AG04450 (cell line): ENCODE data around the gene AXDND1. TPM values are rescaled to one million over a fixed set of nuclear protein-coding genes. Genes with fewer than 3 reads are reported as not detected.
"Not testable (repeated sequence)": the region's sequence is repeated elsewhere in the genome, so short reads cannot be mapped to it uniquely, and the experiment has no call there.

Experiments used
- CTCF ChIA-PET: fragments of 300-600, 350-600 bp; formaldehyde crosslinking; extraction: SDS; loops from one replicate; lab custom pipeline; 2022; ENCODE audit warnings: antibody characterized with exemption, inconsistent platforms; lab: Charles Lee
- POLR2A ChIA-PET: fragments of 350-600 bp; formaldehyde crosslinking; extraction: SDS; loops from one replicate; lab custom pipeline; 2021; ENCODE audit warnings: antibody characterized with exemption, inconsistent platforms; lab: Yijun Ruan, JAX
- DNase-seq: peaks from one replicate; pipeline ENCODE4 v3.0.0-alpha.2; 2011; ENCODE audit warnings: low read depth, low spot score
- H3K27ac ChIP-seq: one replicate; pipeline ENCODE4 v1.5.1; 2012; ENCODE audit warnings: low read depth, low read length, control low read depth
- H3K27me3 ChIP-seq: one replicate; pipeline ENCODE4 v1.6.0; 2012; ENCODE audit warnings: low read length; ENCODE audit not compliant: control insufficient read depth, insufficient read depth
- H3K4me3 ChIP-seq: 2 replicates; pipeline ENCODE4 v1.5.1; 2011; ENCODE audit warnings: mild to moderate bottlenecking, low read depth, low read length, control low read depth
- H3K9me3 ChIP-seq: 2 replicates; pipeline ENCODE4 v1.5.1; 2012; ENCODE audit warnings: low read length; ENCODE audit not compliant: control insufficient read depth, insufficient read depth
- polyA plus RNA-seq: library from polyadenylated mRNA; depleted of rRNA; stranded (reverse); fragments of >200 nt; gene quantifications from 2 replicates; pipeline ENCODE4 v1.2.3, GENCODE V29; 2011
- TF ChIP-seq, protein P1 (sequence below): IDR thresholded peaks from 2 replicates; pipeline ENCODE4 v1.5.1; 2011; ENCODE audit warnings: low read depth, low read length, control low read depth, inconsistent platforms

AXDND1 gene
- polyA plus RNA-seq, 1 experiment = 0.27 TPM

DNA sequence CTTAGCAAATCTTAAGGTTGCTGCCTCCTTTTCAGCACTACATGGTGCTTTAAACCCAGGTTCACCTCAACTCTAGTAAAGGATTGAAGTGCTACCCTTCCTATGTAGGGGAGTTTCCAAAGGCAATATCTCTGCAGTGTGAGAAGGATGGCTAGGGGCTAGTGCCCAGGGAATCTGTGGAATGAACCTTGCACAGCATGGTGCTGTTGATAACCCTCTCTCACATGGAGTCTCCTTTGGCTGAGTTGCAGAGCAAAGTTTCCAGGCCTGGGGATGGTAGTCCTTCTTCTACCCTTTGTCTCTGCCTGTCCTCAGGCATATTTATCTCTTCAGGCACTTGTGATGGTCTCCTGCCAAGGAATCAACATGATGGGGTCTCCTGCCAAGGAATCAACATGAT, 59.4 kb downstream of the AXDND1 start:
- ChIA-PET CTCF (no interaction called here), POLR2A (no interaction called here)

DNA sequence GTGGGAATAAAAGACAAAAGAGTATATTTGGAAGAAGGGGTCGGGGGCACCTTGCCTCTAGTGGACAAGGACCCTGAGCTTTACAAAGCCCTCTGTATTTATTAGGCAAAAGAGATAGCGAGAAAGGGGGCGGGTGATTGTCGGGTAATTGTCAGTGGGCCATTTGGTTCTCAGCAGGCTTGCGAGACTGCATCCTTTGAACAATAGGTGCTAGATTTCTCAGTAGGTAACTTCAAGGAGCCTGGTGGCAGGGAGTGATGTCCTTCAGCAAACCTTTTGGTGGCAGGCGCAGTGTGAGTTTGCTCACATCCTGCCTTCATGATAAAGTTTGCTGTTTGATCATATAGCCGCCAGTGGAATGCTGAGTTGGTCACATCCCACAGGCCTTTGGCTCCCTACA, 71.4 kb downstream of the AXDND1 start:
- H3K9me3 ChIP-seq = no peaks in the 10 kb centered on the region
- CTCF ChIA-PET = no interaction called here
- no peak overlapping the region for H3K4me3 ChIP-seq

More for the DNA sequence above, 59.4 kb downstream of the AXDND1 start:
- Histone ChIP-seq H3K27me3 (no peaks in the 10 kb centered on the region), H3K4me3 (no peak overlapping the region), H3K27ac (no peak overlapping the region), H3K9me3 (no peaks in the 10 kb centered on the region)
- DNase-seq = no peak
- TF ChIP-seq, protein P1, sequence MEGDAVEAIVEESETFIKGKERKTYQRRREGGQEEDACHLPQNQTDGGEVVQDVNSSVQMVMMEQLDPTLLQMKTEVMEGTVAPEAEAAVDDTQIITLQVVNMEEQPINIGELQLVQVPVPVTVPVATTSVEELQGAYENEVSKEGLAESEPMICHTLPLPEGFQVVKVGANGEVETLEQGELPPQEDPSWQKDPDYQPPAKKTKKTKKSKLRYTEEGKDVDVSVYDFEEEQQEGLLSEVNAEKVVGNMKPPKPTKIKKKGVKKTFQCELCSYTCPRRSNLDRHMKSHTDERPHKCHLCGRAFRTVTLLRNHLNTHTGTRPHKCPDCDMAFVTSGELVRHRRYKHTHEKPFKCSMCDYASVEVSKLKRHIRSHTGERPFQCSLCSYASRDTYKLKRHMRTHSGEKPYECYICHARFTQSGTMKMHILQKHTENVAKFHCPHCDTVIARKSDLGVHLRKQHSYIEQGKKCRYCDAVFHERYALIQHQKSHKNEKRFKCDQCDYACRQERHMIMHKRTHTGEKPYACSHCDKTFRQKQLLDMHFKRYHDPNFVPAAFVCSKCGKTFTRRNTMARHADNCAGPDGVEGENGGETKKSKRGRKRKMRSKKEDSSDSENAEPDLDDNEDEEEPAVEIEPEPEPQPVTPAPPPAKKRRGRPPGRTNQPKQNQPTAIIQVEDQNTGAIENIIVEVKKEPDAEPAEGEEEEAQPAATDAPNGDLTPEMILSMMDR = no peak

DNA sequence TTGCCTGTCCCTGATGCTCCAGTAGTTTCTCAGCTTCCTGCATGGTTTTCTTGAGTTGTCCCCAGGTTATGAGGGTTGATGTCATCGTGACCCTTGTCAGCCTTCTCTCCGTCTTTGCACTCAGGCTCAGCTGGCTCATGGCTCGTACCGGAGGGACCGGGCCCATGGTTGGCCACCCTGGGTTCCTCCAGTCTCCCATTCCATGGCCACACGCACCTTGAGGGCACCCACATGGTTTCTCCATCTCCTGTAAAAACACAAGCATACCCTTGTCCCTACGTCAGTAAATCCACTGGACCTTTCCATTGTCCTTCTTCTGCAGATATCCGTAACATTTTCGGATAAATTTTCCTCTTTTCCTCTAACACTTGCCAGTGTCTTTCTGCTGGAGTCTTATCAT, 73.9 kb downstream of the AXDND1 start:
- H3K27ac ChIP-seq, POLR2A ChIA-PET, H3K9me3 ChIP-seq, H3K27me3 ChIP-seq, H3K4me3 ChIP-seq, DNase-seq, CTCF ChIA-PET: not testable (repeated sequence)

More for the DNA sequence above, 71.4 kb downstream of the AXDND1 start:
- Histone ChIP-seq H3K27ac (no peak overlapping the region), H3K27me3 (peaks cover 2% of the 10 kb centered on the region)
- POLR2A ChIA-PET = no interaction called here
- TF ChIP-seq, protein P1 = no peak
- no peak for DNase-seq

DNA sequence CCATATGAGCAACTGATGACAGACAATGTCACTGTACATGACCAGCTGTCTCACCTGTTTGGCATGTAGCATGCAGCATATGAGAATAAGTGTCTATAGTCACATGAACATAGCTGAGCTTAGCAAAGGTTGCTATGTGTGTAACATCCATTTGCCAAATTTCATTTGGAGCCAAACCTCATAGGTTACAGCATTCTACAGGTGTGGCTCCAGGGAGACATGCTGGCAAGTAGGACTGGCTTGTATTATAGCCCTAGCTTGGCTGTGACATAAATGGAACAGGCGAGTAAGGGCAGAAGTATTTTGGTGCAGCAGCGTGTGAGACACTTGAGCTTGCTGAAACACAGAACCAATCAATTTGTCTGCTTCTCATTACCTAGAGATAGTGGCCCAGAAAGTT, 74.5 kb downstream of the AXDND1 start:
- CTCF ChIA-PET = interaction anchor here (0.9 kb wide), 1 partner anchor 266 kb away, joined by 3 read pairs; no protein-coding TSS in a partner anchor
- H3K27me3 ChIP-seq, H3K27ac ChIP-seq, DNase-seq, POLR2A ChIA-PET, H3K9me3 ChIP-seq, H3K4me3 ChIP-seq: not testable (repeated sequence)

DNA sequence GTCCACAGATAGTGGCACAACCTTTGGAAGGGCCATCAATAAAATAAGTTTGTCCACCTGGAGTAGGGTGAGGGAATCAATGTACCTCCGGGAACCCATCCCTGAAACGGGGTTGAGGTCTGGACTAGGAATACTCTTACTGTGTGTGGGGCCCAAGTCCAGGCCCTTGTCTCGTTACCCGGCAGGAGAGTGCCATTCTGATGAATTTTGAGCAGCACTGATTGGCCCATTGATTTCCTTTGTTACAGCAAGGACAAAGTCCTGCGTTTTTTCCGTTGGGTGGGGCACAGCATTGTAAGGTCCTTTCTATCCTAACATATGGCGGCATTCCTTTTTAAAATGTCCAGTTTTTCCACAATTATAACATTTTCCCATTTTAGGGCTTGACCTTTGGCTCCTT, 75.2 kb downstream of the AXDND1 start:
- no peak overlapping the region for H3K27ac ChIP-seq
- DNase-seq = no peak
- TF ChIP-seq, protein P1 = no peak
- ChIA-PET POLR2A (no interaction called here), CTCF (interaction anchor here (0.9 kb wide), 1 partner anchor 265 kb away, joined by 3 read pairs; no protein-coding TSS in a partner anchor)
- no peak overlapping the region for H3K4me3 ChIP-seq
- H3K27me3 ChIP-seq = peaks cover 2% of the 10 kb centered on the region
- no peaks in the 10 kb centered on the region for H3K9me3 ChIP-seq

DNA sequence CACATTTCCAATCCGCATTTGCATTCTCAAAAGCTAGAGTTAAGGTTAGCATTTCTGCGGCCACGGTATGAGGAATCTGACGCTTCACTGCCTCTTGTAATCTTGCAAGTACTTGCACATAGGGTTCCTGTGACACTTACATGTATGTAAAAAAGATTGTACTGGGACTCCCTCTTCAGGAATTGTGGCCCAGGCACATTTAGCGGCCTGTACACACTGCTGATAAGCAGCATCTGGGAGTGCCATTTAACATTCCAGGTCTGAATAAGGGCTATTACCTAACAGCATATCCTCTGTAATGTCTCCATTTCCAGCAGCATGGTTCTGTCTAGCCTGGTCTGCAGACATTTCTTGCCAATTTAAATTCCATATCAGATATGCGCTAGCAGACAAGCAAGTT, 75.7 kb downstream of the AXDND1 start:
- Histone ChIP-seq H3K4me3 (no peak overlapping the region), H3K27ac (no peak overlapping the region), H3K9me3 (no peaks in the 10 kb centered on the region), H3K27me3 (peaks cover 2% of the 10 kb centered on the region)
- ChIA-PET POLR2A (no interaction called here), CTCF (interaction anchor here (0.9 kb wide), 1 partner anchor 265 kb away, joined by 3 read pairs; no protein-coding TSS in a partner anchor)
- TF ChIP-seq, protein P1 = no peak
- DNase-seq = no peak

DNA sequence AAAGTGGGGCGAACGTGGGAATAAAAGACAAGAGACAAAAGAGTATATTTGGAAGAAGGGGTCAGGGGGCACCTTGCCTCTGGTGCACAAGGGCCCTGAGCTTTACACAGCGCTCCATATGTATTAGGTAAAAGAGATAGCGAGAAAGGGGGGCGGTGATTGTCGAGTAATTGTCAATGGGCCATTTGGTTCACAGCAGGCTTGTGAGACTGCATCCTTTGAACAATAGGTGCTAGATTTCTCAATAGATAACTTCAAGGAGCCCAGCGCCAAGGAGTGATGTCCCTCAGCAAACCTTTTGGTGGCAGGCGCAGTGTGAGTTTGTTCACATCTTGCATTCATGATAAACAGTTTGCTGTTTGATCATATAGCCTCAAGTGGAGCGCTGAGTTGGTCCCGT, 77.1 kb downstream of the AXDND1 start:
- H3K27me3 ChIP-seq, H3K27ac ChIP-seq, CTCF ChIA-PET, POLR2A ChIA-PET, DNase-seq, H3K4me3 ChIP-seq, H3K9me3 ChIP-seq: not testable (repeated sequence)
